HEK293 (cell line): Measurements from ENCODE around the gene CACNA2D3.

Experiments used
- KLF1 ChIP-seq: fragments of 450-650 bp; formaldehyde crosslinking; IDR thresholded peaks from 2 replicates; pipeline ENCODE4 v1.5.1; 2016; ENCODE audit warnings: missing biosample characterization, missing genetic modification characterization
- ZNF174 ChIP-seq: fragments of 450-650 bp; formaldehyde crosslinking; IDR thresholded peaks from 2 replicates; pipeline ENCODE4 v1.5.0; 2017; ENCODE audit warnings: missing biosample characterization, mild to moderate bottlenecking, missing genetic modification characterization
- ZNF19 ChIP-seq: fragments of 450-650 bp; formaldehyde crosslinking; IDR thresholded peaks from 2 replicates; pipeline ENCODE4; 2016; ENCODE audit warnings: missing biosample characterization, missing genetic modification characterization, low read depth
- ZNF433 ChIP-seq: fragments of 450-650 bp; formaldehyde crosslinking; IDR thresholded peaks from 2 replicates; pipeline ENCODE4 v1.5.1; 2016; ENCODE audit warnings: missing biosample characterization, missing genetic modification characterization, low read depth
- ZNF629 ChIP-seq: fragments of 450-650 bp; formaldehyde crosslinking; IDR thresholded peaks from 2 replicates; pipeline ENCODE4 v1.5.1; 2017; ENCODE audit warnings: missing biosample characterization, missing genetic modification characterization
- TF ChIP-seq, protein P1 (sequence below): fragments of 450-650 bp; IDR thresholded peaks from 2 replicates; pipeline ENCODE4 v1.5.1; 2018; ENCODE audit warnings: missing biosample characterization, mild to moderate bottlenecking, missing genetic modification characterization
- TF ChIP-seq, protein P2 (sequence below): fragments of 450-650 bp; formaldehyde crosslinking; IDR thresholded peaks from 2 replicates; pipeline ENCODE4 v1.5.1; 2016; ENCODE audit warnings: missing biosample characterization, missing genetic modification characterization
- TF ChIP-seq, protein P3 (sequence below): fragments of 450-650 bp; formaldehyde crosslinking; conservative IDR thresholded peaks from 2 replicates; pipeline ENCODE4 v1.5.1; 2016; ENCODE audit warnings: low read depth, missing biosample characterization, missing genetic modification characterization
- TF ChIP-seq, protein P4 (sequence below): fragments of 450-650 bp; formaldehyde crosslinking; IDR thresholded peaks from 2 replicates; pipeline ENCODE4 v1.5.1; 2016; ENCODE audit warnings: missing biosample characterization, missing genetic modification characterization

DNA sequence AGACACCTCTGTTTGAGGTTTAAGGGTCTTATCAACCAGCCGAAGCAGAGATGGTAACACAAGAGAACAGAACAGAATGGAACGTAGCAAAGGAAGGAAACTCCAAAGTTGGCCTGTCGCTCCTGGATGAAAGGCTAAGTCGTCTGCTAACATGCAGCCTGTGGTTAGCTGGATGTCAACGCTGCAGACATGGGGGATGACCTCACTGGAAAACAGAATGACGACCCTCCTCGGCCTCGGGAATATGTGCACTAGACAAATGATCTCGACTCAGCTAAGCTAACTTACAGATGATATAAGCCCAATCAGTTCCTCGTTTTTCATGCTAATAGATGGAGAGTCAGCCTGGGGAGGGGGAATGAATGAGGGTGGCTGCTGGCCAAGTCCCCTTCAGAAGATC is 983.3 kb downstream of the CACNA2D3 start:
- TF ChIP-seq, protein P1, sequence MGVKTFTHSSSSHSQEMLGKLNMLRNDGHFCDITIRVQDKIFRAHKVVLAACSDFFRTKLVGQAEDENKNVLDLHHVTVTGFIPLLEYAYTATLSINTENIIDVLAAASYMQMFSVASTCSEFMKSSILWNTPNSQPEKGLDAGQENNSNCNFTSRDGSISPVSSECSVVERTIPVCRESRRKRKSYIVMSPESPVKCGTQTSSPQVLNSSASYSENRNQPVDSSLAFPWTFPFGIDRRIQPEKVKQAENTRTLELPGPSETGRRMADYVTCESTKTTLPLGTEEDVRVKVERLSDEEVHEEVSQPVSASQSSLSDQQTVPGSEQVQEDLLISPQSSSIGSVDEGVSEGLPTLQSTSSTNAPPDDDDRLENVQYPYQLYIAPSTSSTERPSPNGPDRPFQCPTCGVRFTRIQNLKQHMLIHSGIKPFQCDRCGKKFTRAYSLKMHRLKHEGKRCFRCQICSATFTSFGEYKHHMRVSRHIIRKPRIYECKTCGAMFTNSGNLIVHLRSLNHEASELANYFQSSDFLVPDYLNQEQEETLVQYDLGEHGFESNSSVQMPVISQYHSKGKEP (tag by site-specific recombination), result no peak
- TF ChIP-seq ZNF174 (no peak), ZNF629 (tag by site-specific recombination) (no peak), ZNF433 (tag by site-specific recombination) (no peak), ZNF19 (tag by site-specific recombination) (no peak), KLF1 (tag by site-specific recombination) (no peak)
- TF ChIP-seq, protein P2, sequence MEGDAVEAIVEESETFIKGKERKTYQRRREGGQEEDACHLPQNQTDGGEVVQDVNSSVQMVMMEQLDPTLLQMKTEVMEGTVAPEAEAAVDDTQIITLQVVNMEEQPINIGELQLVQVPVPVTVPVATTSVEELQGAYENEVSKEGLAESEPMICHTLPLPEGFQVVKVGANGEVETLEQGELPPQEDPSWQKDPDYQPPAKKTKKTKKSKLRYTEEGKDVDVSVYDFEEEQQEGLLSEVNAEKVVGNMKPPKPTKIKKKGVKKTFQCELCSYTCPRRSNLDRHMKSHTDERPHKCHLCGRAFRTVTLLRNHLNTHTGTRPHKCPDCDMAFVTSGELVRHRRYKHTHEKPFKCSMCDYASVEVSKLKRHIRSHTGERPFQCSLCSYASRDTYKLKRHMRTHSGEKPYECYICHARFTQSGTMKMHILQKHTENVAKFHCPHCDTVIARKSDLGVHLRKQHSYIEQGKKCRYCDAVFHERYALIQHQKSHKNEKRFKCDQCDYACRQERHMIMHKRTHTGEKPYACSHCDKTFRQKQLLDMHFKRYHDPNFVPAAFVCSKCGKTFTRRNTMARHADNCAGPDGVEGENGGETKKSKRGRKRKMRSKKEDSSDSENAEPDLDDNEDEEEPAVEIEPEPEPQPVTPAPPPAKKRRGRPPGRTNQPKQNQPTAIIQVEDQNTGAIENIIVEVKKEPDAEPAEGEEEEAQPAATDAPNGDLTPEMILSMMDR (tag by site-specific recombination), result no peak
- TF ChIP-seq, protein P3, sequence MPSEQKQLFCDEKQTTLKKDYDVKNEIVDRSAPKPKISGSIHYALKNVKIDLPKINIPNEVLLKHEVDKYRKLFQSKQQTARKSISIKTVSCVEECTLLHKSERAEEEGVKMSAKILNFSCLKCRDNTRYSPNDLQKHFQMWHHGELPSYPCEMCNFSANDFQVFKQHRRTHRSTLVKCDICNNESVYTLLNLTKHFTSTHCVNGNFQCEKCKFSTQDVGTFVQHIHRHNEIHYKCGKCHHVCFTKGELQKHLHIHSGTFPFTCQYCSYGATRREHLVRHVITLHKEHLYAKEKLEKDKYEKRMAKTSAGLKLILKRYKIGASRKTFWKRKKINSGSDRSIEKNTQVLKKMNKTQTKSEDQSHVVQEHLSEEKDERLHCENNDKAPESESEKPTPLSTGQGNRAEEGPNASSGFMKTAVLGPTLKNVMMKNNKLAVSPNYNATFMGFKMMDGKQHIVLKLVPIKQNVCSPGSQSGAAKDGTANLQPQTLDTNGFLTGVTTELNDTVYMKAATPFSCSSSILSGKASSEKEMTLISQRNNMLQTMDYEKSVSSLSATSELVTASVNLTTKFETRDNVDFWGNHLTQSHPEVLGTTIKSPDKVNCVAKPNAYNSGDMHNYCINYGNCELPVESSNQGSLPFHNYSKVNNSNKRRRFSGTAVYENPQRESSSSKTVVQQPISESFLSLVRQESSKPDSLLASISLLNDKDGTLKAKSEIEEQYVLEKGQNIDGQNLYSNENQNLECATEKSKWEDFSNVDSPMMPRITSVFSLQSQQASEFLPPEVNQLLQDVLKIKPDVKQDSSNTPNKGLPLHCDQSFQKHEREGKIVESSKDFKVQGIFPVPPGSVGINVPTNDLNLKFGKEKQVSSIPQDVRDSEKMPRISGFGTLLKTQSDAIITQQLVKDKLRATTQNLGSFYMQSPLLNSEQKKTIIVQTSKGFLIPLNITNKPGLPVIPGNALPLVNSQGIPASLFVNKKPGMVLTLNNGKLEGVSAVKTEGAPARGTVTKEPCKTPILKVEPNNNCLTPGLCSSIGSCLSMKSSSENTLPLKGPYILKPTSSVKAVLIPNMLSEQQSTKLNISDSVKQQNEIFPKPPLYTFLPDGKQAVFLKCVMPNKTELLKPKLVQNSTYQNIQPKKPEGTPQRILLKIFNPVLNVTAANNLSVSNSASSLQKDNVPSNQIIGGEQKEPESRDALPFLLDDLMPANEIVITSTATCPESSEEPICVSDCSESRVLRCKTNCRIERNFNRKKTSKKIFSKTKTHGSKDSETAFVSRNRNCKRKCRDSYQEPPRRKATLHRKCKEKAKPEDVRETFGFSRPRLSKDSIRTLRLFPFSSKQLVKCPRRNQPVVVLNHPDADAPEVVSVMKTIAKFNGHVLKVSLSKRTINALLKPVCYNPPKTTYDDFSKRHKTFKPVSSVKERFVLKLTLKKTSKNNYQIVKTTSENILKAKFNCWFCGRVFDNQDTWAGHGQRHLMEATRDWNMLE, result no peak
- TF ChIP-seq, protein P4, sequence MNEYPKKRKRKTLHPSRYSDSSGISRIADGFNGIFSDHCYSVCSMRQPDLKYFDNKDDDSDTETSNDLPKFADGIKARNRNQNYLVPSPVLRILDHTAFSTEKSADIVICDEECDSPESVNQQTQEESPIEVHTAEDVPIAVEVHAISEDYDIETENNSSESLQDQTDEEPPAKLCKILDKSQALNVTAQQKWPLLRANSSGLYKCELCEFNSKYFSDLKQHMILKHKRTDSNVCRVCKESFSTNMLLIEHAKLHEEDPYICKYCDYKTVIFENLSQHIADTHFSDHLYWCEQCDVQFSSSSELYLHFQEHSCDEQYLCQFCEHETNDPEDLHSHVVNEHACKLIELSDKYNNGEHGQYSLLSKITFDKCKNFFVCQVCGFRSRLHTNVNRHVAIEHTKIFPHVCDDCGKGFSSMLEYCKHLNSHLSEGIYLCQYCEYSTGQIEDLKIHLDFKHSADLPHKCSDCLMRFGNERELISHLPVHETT (tag by site-specific recombination), result no peak
